HFFc6 (cell line): ENCODE data around the gene TMEM233. TPM values are rescaled to one million over a fixed set of nuclear protein-coding genes. Genes with fewer than 3 reads are reported as not detected.

Source experiments
- DNase-seq: peaks from one replicate; pipeline ENCODE4 v3.0.0-alpha.2; 2018
- H3K27ac Mint-ChIP-seq: 2 replicates; pipeline ENCODE4 v1.8.0; 2020; ENCODE audit warnings: mild to moderate bottlenecking, mixed read lengths
- H3K27me3 Mint-ChIP-seq: 2 replicates; pipeline ENCODE4 v1.8.0; 2021; ENCODE audit warnings: mild to moderate bottlenecking, moderate library complexity, mixed read lengths; ENCODE audit not compliant: insufficient read depth
- H3K36me3 Mint-ChIP-seq: 2 replicates; pipeline ENCODE4 v1.8.0; 2021; ENCODE audit warnings: low read depth, mixed read lengths
- H3K4me1 Mint-ChIP-seq: 2 replicates; pipeline ENCODE4 v1.8.0; 2020; ENCODE audit warnings: low read depth, mixed read lengths
- H3K4me3 Mint-ChIP-seq: 2 replicates; pipeline ENCODE4 v1.8.0; 2020; ENCODE audit warnings: mild to moderate bottlenecking, moderate library complexity, mixed read lengths
- H3K9me3 Mint-ChIP-seq: 2 replicates; pipeline ENCODE4 v1.8.0; 2020; ENCODE audit warnings: mild to moderate bottlenecking, mixed read lengths
- CTCF ChIP-seq: fragments of 200-600 bp; sonication (generic); IDR thresholded peaks from 2 replicates; pipeline ENCODE4 v1.5.0; 2021; ENCODE audit warnings: antibody characterized with exemption, mild to moderate bottlenecking
- long read RNA-seq: library from polyadenylated mRNA; unstranded; transcript quantifications from one replicate; pipeline ENCODE4 v2.0.0, GENCODE V29; 2019
- total RNA-seq, 6 experiments: library from RNA; stranded (reverse); fragmentation: NEBNext Ultra II Directional; extraction: Animal tissue kit (Norgen Biotek cat#: 25700); gene quantifications; 2 replicates in 1 of 6; 3 replicates in 5 of 6; pipeline ENCODE4 v1.2.3, GENCODE V29; 2021

Gene TMEM233
- total RNA-seq: not detected
- long read RNA-seq: 0 reads

GRCh38 chr12:119593578-119594398, at the start of gene TMEM233:
Gene TMEM233 (plus strand): TSS chr12:119593774. CDS start chr12:119593849, 75 bp downstream.
- Mint-ChIP-seq H3K9me3 (no peaks in the 10 kb centered on the region; the same call in 1 of the 2 replicates), H3K27ac (no peak within 1 kb of the TSS), H3K4me3 (no peak within 1 kb of the TSS), H3K36me3 (no peaks in the 10 kb centered on the region), H3K27me3 (peaks cover 11% of the 10 kb centered on the region), H3K4me1 (peaks cover 7% of the 10 kb centered on the region)
- TF ChIP-seq CTCF: no peak
- no peak for DNase-seq

GRCh38 chr12:119544765-119545625, 48.6 kb upstream of the TMEM233 start:
- Mint-ChIP-seq H3K36me3 (no peaks in the 10 kb centered on the region), H3K4me3 (no peak overlapping the region), H3K27ac (no peak overlapping the region), H3K9me3 (peaks cover 5% of the 10 kb centered on the region; the same call in 1 of the 2 replicates), H3K4me1 (no peaks in the 10 kb centered on the region), H3K27me3 (peaks cover 3% of the 10 kb centered on the region; the same call in 1 of the 2 replicates)
- peak; percentile 89 for TF ChIP-seq CTCF
- DNase-seq: peak; percentile 61

- peaks cover 4% of the 10 kb centered on the region; the same call in 1 of the 2 replicates for H3K27me3 Mint-ChIP-seq
- H3K27ac Mint-ChIP-seq: no peak overlapping the region
- H3K36me3 Mint-ChIP-seq: no peaks in the 10 kb centered on the region
- TF ChIP-seq CTCF: no peak
- H3K4me3 Mint-ChIP-seq: no peak overlapping the region
- no peaks in the 10 kb centered on the region for H3K9me3 Mint-ChIP-seq
- DNase-seq: no peak
- no peaks in the 10 kb centered on the region for H3K4me1 Mint-ChIP-seq
These were observed 47.2 kb upstream of the TMEM233 start for GRCh38 chr12:119546340-119546739.

- Mint-ChIP-seq H3K9me3 (no peaks in the 10 kb centered on the region), H3K36me3 (no peaks in the 10 kb centered on the region), H3K4me1 (no peaks in the 10 kb centered on the region), H3K27me3 (peaks cover 4% of the 10 kb centered on the region; the same call in 1 of the 2 replicates), H3K27ac (no peak overlapping the region), H3K4me3 (no peak overlapping the region)
- peak; percentile 12 for DNase-seq
- no peak for TF ChIP-seq CTCF
These were observed 46.6 kb upstream of the TMEM233 start for GRCh38 chr12:119547001-119547400.

- Mint-ChIP-seq H3K27me3 (no peaks in the 10 kb centered on the region), H3K4me1 (no peaks in the 10 kb centered on the region), H3K27ac (no peak overlapping the region), H3K9me3 (no peaks in the 10 kb centered on the region; the same call in 1 of the 2 replicates), H3K36me3 (no peaks in the 10 kb centered on the region), H3K4me3 (no peak overlapping the region)
- TF ChIP-seq CTCF: no peak
- no peak for DNase-seq
These were observed 36.7 kb upstream of the TMEM233 start for GRCh38 chr12:119556854-119557253.
